Sigmoid colon (tissue), 4 donors: Measurements from ENCODE around the gene BBS12.

Experiments used
- EP300 ChIP-seq, 4 donors: sonication (generic); formaldehyde crosslinking; IDR thresholded peaks; one replicate each; pipeline ENCODE4 v1.6.1; 2017; ENCODE audit warnings: antibody characterized with exemption in 4 of 4
- POLR2A ChIP-seq, 2 donors: fragments of 450-650 bp; IDR thresholded peaks; one replicate each; pipeline ENCODE4 v1.6.1; 2016; ENCODE audit warnings: antibody characterized with exemption in 2 of 2, mild to moderate bottlenecking in 2 of 2, moderate library complexity in 2 of 2
- POLR2AphosphoS5 ChIP-seq, 4 donors: sonication (generic); formaldehyde crosslinking; IDR thresholded peaks; one replicate each; pipeline ENCODE4 v1.6.1; 2017; ENCODE audit warnings: antibody characterized with exemption in 4 of 4

GRCh38 chr4:122728856-122729255 is 3.6 kb upstream of the BBS12 start:
- TF ChIP-seq POLR2A (IDR thresholded peaks at IDR 0.05) (no peak), POLR2AphosphoS5 (IDR thresholded peaks at IDR 0.05) (no peak), EP300 (IDR thresholded peaks at IDR 0.05) (no peak)
